HG02759 (cell line): ENCODE measurements around the gene KIF18B.

Experiments used
- ATAC-seq: cut with Tn5 transposase; IDR thresholded peaks from one replicate; pipeline ENCODE4 v1.9.1; 2021; ENCODE audit warnings: mild to moderate bottlenecking, moderate library complexity; ENCODE audit not compliant: unreplicated experiment

KIF18B gene

DNA sequence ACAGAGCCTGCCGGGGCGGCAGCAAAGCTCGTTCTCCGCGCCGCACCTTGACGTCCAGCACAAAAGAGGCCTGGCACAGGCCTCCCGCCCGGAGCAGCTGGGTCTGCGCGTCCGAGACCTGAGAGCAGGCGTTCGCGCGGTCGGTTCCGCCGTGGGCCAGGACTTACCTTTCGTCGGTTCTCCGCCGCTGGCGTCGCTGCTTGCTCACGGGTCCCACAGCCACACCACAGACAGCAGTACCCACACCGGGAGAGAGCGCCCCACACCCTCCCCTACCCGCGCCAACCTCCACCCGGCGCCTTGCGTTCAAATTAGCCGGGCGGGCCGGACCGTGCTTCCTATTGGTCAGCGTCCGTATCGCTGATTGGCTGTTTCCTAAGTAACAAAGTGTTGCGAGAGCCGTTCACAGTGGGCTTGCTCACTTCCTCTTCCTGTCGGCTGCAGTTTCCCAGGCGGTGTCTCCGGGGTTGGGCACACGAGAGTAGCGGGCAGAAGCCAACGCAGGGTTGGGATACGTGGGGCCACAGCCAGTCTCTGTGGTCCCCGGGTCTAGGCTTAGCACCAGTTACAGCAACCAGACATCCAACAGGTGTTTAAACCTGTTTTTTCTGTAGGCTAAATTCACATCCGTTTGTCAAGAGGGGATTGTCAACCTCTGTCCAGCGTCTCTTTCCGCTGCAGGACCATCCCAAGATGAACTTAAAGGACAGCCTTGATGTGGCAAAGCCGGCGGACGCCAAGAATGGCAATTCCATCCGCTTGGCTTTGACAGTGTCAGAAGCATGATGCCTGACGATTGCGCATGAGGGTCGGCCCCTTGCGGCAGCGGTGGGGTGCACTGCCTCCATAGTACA is at the start of gene KIF18B:
KIF18B (minus strand) TSS at position 313 of the 854 bp plus-strand sequence. CDS start 11,429 bp downstream, outside the sequence.
- peak; percentile 94 for ATAC-seq

DNA sequence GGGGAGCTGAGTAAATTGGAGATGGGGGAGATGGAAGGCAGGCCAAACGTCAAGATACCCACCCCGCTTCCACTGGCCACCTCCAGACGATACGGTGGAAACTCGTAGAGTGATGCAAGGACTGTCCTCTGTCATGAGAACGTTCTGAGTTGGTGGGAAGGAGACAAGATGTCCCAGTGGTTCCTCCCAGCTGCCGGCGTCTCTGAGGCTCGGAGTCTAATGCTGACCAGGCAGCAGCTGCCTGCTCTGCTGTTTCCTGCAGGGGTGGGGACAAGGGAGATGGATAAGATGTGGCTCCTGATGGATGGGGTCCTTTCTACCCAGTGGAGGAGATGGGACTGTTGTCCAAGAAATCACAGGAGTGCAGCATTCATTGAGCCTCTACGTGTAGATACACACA is 48.7 kb upstream of the KIF18B start:
- no peak for ATAC-seq

- no peak for ATAC-seq
Observed at GRCh38 chr17:44995436-44996001, 47.9 kb upstream of the KIF18B start.

DNA sequence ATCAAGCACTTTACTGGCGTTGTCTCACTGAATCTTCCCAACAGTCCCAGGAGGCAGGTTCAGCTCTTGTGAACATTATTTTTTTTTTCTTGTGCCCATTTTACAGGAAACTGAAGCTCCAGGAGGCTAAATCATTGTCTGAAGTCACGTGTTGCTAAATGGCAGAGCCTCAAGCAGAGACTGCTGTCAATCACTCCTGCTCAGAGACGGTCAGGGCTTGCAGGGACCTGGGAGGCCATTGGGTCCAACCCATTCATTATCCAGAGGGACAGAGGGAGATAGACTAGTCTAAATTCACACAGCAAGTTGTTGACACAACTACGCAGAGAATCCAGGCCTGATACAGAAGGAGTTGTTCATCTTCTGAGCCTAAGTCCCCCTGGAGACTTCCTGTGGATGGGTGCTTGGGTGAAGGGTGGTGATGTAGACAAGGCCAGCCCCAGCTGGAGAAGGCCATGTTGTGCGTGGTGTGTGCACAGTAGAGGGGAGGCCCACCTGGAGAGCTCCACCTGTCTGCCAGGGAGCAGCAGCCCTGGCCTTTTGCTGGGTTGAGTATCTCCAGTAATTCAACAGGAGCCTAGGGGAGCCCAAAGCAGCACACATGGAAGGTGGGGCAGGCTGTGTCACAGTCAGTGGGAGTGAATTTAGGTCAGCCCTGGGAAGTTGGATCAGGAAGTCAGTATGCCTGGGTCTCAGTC is 44.8 kb upstream of the KIF18B start:
- ATAC-seq = no peak

- ATAC-seq = no peak
Observed at GRCh38 chr17:44990994-44991393, 43.4 kb upstream of the KIF18B start.

- ATAC-seq = no peak
Observed at GRCh38 chr17:44989552-44990138, 42.1 kb upstream of the KIF18B start.

- ATAC-seq = no peak
Observed at GRCh38 chr17:44988044-44988942, 40.7 kb upstream of the KIF18B start.

GRCh38 chr17:44983563-44983962 is 36.0 kb upstream of the KIF18B start:
- ATAC-seq = no peak

GRCh38 chr17:44982113-44982702 is 34.6 kb upstream of the KIF18B start:
- no peak for ATAC-seq

DNA sequence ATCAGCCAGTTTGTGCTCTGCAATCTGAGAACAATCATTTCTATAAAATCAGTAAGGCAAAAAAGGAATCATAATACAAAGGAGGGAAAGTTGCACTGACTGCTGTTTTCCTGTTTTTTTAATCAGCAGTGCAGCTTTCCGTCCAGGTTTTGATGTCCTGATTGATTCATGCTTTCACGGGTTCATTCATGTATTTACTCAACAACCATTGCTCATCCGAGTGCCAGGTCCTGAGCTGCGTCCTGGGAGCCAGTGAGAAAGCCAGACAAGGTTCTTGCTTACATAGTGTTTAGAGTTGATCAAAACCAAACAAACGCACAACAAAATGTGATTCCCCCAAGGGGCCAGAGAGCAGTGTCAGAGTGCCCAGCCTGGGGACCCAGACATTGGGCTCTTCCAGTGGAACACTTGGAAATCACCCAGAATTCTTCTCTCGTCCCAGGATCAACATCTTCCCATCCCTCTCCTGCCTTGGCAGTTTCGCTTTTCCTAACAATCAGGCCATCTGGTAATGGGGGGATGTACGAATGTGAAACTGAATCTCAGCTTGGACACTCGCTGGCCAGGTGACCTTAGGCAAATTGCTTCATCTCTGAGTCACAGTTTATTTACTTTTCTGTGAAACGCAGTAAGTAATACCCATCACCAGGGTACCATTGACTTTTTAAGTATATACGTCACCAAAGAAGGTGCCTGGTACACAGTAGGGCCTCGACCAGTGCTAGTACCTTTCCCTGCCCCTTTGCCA is 33.8 kb upstream of the KIF18B start:
- no peak for ATAC-seq

DNA sequence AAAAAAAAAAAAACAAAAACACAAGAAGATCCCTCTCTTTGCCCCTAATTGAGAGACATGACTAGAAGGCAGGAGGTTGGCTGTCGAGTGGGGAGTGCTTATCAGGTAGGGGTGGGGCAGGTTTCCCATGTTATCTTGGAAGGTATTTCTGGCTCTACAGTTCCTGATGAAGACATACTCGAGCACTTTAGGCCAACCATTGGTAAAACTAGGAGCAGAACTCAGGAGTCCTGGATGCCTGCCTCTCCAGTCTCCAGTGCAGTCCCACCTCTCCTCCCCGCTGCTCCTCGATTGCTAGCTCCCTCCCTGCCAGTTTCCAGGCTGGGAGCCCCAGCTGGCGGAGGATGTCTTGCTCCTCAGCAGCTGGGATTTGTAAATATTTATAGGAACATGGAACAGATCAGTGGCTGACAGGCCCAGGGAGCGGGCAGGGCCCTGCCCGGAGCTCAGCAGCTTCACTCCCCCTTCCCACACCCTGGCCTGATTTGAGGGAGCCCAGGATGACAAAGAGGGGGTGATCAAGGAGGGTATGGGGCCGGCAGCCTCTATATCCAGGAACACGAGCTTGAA is 31.9 kb upstream of the KIF18B start:
- ATAC-seq = no peak

DNA sequence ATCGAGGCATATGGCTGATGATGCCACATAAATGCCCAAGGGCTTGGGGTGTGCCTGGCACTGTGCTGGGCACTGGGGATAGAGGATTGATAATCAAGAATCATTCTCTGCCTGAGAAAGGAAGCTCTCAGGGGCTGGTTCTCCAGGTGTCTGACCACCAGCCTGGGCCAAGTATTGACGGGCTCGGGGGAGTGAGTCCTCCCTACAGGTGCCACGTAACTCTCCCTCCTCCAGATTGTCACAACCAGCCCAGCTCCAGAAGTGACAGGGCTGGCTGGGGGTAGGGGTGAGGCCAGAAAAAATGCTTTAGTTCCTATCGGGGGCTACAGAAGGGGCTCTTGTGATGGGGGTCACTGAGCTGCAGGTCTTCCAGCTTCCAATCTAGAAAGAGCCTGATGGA is 31.2 kb upstream of the KIF18B start:
- no peak for ATAC-seq

DNA sequence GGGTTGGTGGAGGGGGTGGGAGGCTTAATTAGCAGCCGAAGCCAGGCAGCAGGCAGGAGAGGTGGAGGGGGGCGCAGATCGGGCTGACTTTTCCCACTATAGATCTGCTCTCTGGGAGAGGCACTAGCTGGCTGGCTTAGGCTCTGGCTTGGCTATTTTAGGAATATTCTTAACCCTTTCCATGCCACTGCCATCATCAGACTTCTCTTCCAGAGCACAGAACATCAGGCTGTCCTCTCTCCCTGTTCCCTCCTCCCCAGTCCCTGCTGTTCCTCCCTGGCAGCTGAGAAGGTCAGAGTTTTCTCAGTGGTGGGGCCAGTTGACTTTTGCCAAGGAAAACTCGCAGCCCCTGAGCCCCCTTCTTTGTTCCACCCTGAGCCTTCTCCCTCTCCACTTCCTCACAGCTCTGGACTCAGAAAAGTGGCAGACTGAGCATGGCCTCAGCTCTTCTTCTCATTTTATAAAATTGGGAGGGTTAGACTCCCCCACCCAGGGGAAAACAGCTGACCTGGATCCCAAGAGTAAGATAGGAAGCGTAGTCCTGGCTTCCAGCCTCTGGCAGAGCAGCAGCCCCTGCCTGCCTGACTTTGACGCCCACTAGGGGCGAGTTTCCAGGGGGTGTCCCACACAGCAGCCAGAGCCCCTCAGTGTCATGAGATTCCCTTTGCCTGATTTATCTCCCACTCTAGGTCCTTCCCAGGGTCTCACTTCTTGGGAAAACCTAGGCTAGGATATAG is 30.4 kb upstream of the KIF18B start:
- ATAC-seq = no peak

- no peak for ATAC-seq
Observed at GRCh38 chr17:44977065-44977464, 29.5 kb upstream of the KIF18B start.

GRCh38 chr17:44976206-44976605 is 28.6 kb upstream of the KIF18B start:
- ATAC-seq = no peak

GRCh38 chr17:44972953-44973352 is 25.4 kb upstream of the KIF18B start:
- no peak for ATAC-seq

GRCh38 chr17:44971776-44972483 is 24.4 kb upstream of the KIF18B start:
- no peak for ATAC-seq
